Body of pancreas (tissue), 4 donors: Measurements from ENCODE around the gene FRMD5.

ENCODE experiments used
- CTCF ChIP-seq, 7 experiments: fragments of 450-650 bp in 4 of 7; fragments of 200-600 bp in 3 of 7; sonication (generic) in 3 of 7; IDR thresholded peaks; one replicate each; pipeline ENCODE4 v1.5.1; 2016 to 2019; ENCODE audit warnings: antibody characterized with exemption in 7 of 7
- POLR2A ChIP-seq, 3 donors: fragments of 450-650 bp; IDR thresholded peaks; one replicate each; pipeline ENCODE4 v1.6.1; 2016; ENCODE audit warnings: antibody characterized with exemption in 3 of 3, mild to moderate bottlenecking in 2 of 3

DNA sequence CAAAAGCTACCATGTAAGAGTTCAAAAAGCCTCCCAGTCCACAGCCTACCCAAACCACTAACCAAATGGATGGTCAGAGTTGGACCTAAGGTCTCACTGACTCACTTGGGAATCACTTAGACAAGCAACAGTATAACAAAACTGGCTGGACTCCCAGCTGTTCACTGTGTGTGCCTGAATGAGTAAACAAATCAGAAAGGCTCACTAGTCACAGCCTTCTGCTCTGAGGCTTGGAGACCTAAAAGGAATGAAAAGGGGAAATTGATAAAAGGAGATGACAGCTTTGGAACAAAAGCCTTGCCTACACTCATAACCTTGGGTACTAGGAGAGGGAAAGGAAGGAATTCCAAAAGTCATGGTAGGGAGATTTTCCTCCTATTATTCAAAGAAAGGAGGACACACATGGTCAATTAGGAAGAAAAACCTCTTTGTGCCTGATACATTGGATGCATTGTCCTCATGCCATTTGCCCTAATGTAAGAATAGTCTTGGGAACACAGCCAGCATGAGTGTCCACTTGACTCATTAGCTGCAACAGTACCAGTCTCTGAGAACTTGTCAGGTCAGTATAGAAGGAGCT, 92.3 kb downstream of the FRMD5 start:
- no peak for TF ChIP-seq CTCF (IDR thresholded peaks at IDR 0.05)
- TF ChIP-seq POLR2A (IDR thresholded peaks at IDR 0.05): no peak
